ENCODE results near the gene SMIM20. TPM values are rescaled to one million over a fixed set of nuclear protein-coding genes. Genes with fewer than 3 reads are reported as not detected.
"Not testable (repeated sequence)": the region's sequence is repeated elsewhere in the genome, so short reads cannot be mapped to it uniquely, and the experiment has no call there.

Gene SMIM20
- total and polyA plus RNA-seq, 2 donors: 41.8 to 48.9 TPM

GRCh38 chr4:25904748-25905082 is 9.3 kb upstream of the SMIM20 start:
- Histone ChIP-seq H3K4me3 (ENCODE audit: low read depth, low read length) (no peak overlapping the region), H3K36me3 (ENCODE audit: insufficient read depth) (no peaks in the 10 kb centered on the region), H3K27ac (ENCODE audit: low read depth) (no peak overlapping the region), H3K4me1 (ENCODE audit: insufficient read depth) (no peaks in the 10 kb centered on the region)
- DNase-seq (ENCODE audit: extremely low spot score): no peak
- WGBS: 95% methylated on average over 3 of the region's 3 CpGs

GRCh38 chr4:25905371-25905770 is 8.6 kb upstream of the SMIM20 start:
- no peak overlapping the region for H3K4me3 ChIP-seq (ENCODE audit: low read depth, low read length)
- H3K4me1 ChIP-seq (ENCODE audit: insufficient read depth): no peaks in the 10 kb centered on the region
- 96% methylated on average over 4 of the region's 4 CpGs for WGBS
- no peaks in the 10 kb centered on the region for H3K36me3 ChIP-seq (ENCODE audit: insufficient read depth)
- DNase-seq (ENCODE audit: extremely low spot score): no peak
- H3K27ac ChIP-seq (ENCODE audit: low read depth): no peak overlapping the region

GRCh38 chr4:25906113-25906512 is 7.9 kb upstream of the SMIM20 start:
- not testable (repeated sequence) for DNase-seq (ENCODE audit: extremely low spot score); H3K4me3 ChIP-seq (ENCODE audit: low read depth, low read length)
- 96% methylated on average over 11 of the region's 11 CpGs for WGBS

GRCh38 chr4:25908491-25908901 is 5.5 kb upstream of the SMIM20 start:
- Histone ChIP-seq H3K4me1 (ENCODE audit: insufficient read depth) (no peaks in the 10 kb centered on the region), H3K27ac (ENCODE audit: low read depth) (no peak overlapping the region), H3K4me3 (ENCODE audit: low read depth, low read length) (no peak overlapping the region), H3K36me3 (ENCODE audit: insufficient read depth) (no peaks in the 10 kb centered on the region)
- no peak for DNase-seq (ENCODE audit: extremely low spot score)
- 59% methylated on average over 5 of the region's 5 CpGs for WGBS

More at GRCh38 chr4:25906113-25906512, 7.9 kb upstream of the SMIM20 start:
- not testable (repeated sequence) for H3K36me3 ChIP-seq (ENCODE audit: insufficient read depth); H3K4me1 ChIP-seq (ENCODE audit: insufficient read depth); H3K27ac ChIP-seq (ENCODE audit: low read depth)

- Histone ChIP-seq H3K27ac (ENCODE audit: low read depth) (no peak overlapping the region), H3K4me3 (ENCODE audit: low read depth, low read length) (no peak overlapping the region), H3K36me3 (ENCODE audit: insufficient read depth) (no peaks in the 10 kb centered on the region), H3K4me1 (ENCODE audit: insufficient read depth) (no peaks in the 10 kb centered on the region)
- DNase-seq (ENCODE audit: extremely low spot score): no peak
- 88% methylated on average over 6 of the region's 6 CpGs for WGBS
These were observed 2.7 kb upstream of the SMIM20 start for GRCh38 chr4:25911356-25911755.

- H3K4me3 ChIP-seq (ENCODE audit: low read depth, low read length): peak overlapping the region; percentile 72
- H3K27ac ChIP-seq (ENCODE audit: low read depth): no peak overlapping the region
- peak; percentile 33 for DNase-seq (ENCODE audit: extremely low spot score)
- no peaks in the 10 kb centered on the region for H3K36me3 ChIP-seq (ENCODE audit: insufficient read depth)
- 7% methylated on average over 26 of the region's 26 CpGs for WGBS
- no peaks in the 10 kb centered on the region for H3K4me1 ChIP-seq (ENCODE audit: insufficient read depth)
These were observed 767 bp upstream of the SMIM20 start for GRCh38 chr4:25913056-25913850.

- WGBS: 62% methylated on average over 8 of the region's 8 CpGs
- peak overlapping the region; percentile 72 for H3K4me3 ChIP-seq (ENCODE audit: low read depth, low read length)
- no peaks in the 10 kb centered on the region for H3K36me3 ChIP-seq (ENCODE audit: insufficient read depth)
- DNase-seq (ENCODE audit: extremely low spot score): no peak
- no peak overlapping the region for H3K27ac ChIP-seq (ENCODE audit: low read depth)
- no peaks in the 10 kb centered on the region for H3K4me1 ChIP-seq (ENCODE audit: insufficient read depth)
These were observed 791 bp downstream of the SMIM20 start for GRCh38 chr4:25914670-25915352.

GRCh38 chr4:25915353-25915705 is 1.3 kb downstream of the SMIM20 start:
- Histone ChIP-seq H3K4me3 (ENCODE audit: low read depth, low read length) (no peak overlapping the region), H3K36me3 (ENCODE audit: insufficient read depth) (no peaks in the 10 kb centered on the region), H3K4me1 (ENCODE audit: insufficient read depth) (no peaks in the 10 kb centered on the region), H3K27ac (ENCODE audit: low read depth) (no peak overlapping the region)
- WGBS: 74% methylated on average over 12 of the region's 12 CpGs
- no peak for DNase-seq (ENCODE audit: extremely low spot score)

- Histone ChIP-seq H3K36me3 (ENCODE audit: insufficient read depth) (no peaks in the 10 kb centered on the region), H3K27ac (ENCODE audit: low read depth) (no peak overlapping the region), H3K4me1 (ENCODE audit: insufficient read depth) (no peaks in the 10 kb centered on the region), H3K4me3 (ENCODE audit: low read depth, low read length) (no peak overlapping the region)
- 94% methylated on average over 1 of the region's 1 CpG for WGBS
- no peak for DNase-seq (ENCODE audit: extremely low spot score)
These were observed 2.9 kb downstream of the SMIM20 start for GRCh38 chr4:25916870-25917269.

- 74% methylated on average over 5 of the region's 5 CpGs for WGBS
- Histone ChIP-seq H3K36me3 (ENCODE audit: insufficient read depth) (no peaks in the 10 kb centered on the region), H3K4me1 (ENCODE audit: insufficient read depth) (no peaks in the 10 kb centered on the region), H3K4me3 (ENCODE audit: low read depth, low read length) (no peak overlapping the region), H3K27ac (ENCODE audit: low read depth) (no peak overlapping the region)
- DNase-seq (ENCODE audit: extremely low spot score): no peak
These were observed 5.7 kb downstream of the SMIM20 start for GRCh38 chr4:25919676-25920075.

GRCh38 chr4:25921922-25922321 is 7.9 kb downstream of the SMIM20 start:
- no peak for DNase-seq (ENCODE audit: extremely low spot score)
- Histone ChIP-seq H3K4me1 (ENCODE audit: insufficient read depth) (no peaks in the 10 kb centered on the region), H3K27ac (ENCODE audit: low read depth) (no peak overlapping the region), H3K4me3 (ENCODE audit: low read depth, low read length) (no peak overlapping the region), H3K36me3 (ENCODE audit: insufficient read depth) (no peaks in the 10 kb centered on the region)
- 87% methylated on average over 1 of the region's 1 CpG for WGBS

GRCh38 chr4:25922812-25923369 is 8.9 kb downstream of the SMIM20 start:
- no peak overlapping the region for H3K4me3 ChIP-seq (ENCODE audit: low read depth, low read length)
- H3K4me1 ChIP-seq (ENCODE audit: insufficient read depth): no peaks in the 10 kb centered on the region
- no peaks in the 10 kb centered on the region for H3K36me3 ChIP-seq (ENCODE audit: insufficient read depth)
- DNase-seq (ENCODE audit: extremely low spot score): no peak
- H3K27ac ChIP-seq (ENCODE audit: low read depth): no peak overlapping the region
- WGBS: 84% methylated on average over 4 of the region's 4 CpGs

- no peak for DNase-seq (ENCODE audit: extremely low spot score)
- 97% methylated on average over 5 of the region's 5 CpGs for WGBS
- Histone ChIP-seq H3K4me3 (ENCODE audit: low read depth, low read length) (no peak overlapping the region), H3K4me1 (ENCODE audit: insufficient read depth) (no peaks in the 10 kb centered on the region), H3K27ac (ENCODE audit: low read depth) (no peak overlapping the region), H3K36me3 (ENCODE audit: insufficient read depth) (no peaks in the 10 kb centered on the region)
These were observed 9.7 kb downstream of the SMIM20 start for GRCh38 chr4:25923745-25924144.

Measured in urinary bladder (tissue), 4 donors.